Parathyroid adenoma (tissue), 2 donors: Measurements from ENCODE around the gene SH2D3A.
A peak's percentile ranks its signal among the peaks of the same experiment; 100 is the strongest.

ENCODE experiments used
- H2AFZ ChIP-seq: fragments of 300-600 bp; sonication (generic); one replicate; pipeline ENCODE4 v1.7.0; 2017; ENCODE audit warnings: antibody characterized with exemption, mild to moderate bottlenecking
- H3K27ac ChIP-seq: fragments of 300-600 bp; sonication (generic); one replicate; pipeline ENCODE4 v1.7.0; 2017
- H3K27me3 ChIP-seq: fragments of 300-600 bp; sonication (generic); one replicate; pipeline ENCODE4 v1.7.0; 2017; ENCODE audit warnings: low read length; ENCODE audit not compliant: control insufficient read depth, insufficient read depth
- H3K36me3 ChIP-seq: fragments of 300-600 bp; sonication (generic); one replicate; pipeline ENCODE4 v1.7.0; 2017; ENCODE audit warnings: low read length; ENCODE audit not compliant: control insufficient read depth, insufficient read depth
- H3K4me1 ChIP-seq: fragments of 300-600 bp; sonication (generic); one replicate; pipeline ENCODE4 v1.7.0; 2017; ENCODE audit warnings: control low read depth
- H3K4me2 ChIP-seq: fragments of 300-600 bp; sonication (generic); one replicate; pipeline ENCODE4 v1.7.0; 2017; ENCODE audit warnings: low read length
- H3K4me3 ChIP-seq: fragments of 300-600 bp; sonication (generic); one replicate; pipeline ENCODE4 v1.7.0; 2017; ENCODE audit warnings: low read depth, low read length
- H3K79me2 ChIP-seq: fragments of 300-600 bp; sonication (generic); one replicate; pipeline ENCODE4 v1.7.0; 2017; ENCODE audit warnings: control low read depth
- H3K9ac ChIP-seq: fragments of 300-600 bp; sonication (generic); one replicate; pipeline ENCODE4 v1.7.0; 2017; ENCODE audit warnings: mild to moderate bottlenecking
- H3K9me3 ChIP-seq: fragments of 300-600 bp; sonication (generic); one replicate; pipeline ENCODE4 v1.7.0; 2017; ENCODE audit warnings: low read length; ENCODE audit not compliant: control insufficient read depth
- TF ChIP-seq, protein P1 (sequence below): fragments of 300-600 bp; sonication (generic); IDR thresholded peaks from one replicate; pipeline ENCODE4 v1.7.0; 2017; ENCODE audit warnings: antibody characterized with exemption, mild to moderate bottlenecking
- donor health status: primary hyperparathyroidism.

The SH2D3A gene

DNA sequence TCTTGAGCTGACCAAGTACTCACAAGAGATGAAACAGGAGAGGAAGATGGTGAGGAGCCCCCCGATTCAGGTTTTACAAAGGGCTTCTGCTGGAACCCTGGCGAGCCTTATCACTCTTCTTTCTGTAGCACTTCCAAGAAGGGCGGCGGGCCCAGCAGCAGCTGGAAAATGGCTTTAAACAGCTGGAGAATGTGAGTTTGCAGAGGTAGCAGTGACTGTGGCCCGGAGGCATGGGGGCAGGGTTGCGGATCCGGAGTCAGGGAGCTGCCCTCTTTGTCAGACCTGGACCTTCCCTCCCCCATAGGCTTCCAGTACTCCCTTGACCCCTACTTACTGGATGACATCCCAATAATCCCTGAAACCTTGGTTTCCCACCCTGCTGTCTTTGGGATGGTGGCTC is 24.2 kb downstream of the SH2D3A start:
- TF ChIP-seq, protein P1, sequence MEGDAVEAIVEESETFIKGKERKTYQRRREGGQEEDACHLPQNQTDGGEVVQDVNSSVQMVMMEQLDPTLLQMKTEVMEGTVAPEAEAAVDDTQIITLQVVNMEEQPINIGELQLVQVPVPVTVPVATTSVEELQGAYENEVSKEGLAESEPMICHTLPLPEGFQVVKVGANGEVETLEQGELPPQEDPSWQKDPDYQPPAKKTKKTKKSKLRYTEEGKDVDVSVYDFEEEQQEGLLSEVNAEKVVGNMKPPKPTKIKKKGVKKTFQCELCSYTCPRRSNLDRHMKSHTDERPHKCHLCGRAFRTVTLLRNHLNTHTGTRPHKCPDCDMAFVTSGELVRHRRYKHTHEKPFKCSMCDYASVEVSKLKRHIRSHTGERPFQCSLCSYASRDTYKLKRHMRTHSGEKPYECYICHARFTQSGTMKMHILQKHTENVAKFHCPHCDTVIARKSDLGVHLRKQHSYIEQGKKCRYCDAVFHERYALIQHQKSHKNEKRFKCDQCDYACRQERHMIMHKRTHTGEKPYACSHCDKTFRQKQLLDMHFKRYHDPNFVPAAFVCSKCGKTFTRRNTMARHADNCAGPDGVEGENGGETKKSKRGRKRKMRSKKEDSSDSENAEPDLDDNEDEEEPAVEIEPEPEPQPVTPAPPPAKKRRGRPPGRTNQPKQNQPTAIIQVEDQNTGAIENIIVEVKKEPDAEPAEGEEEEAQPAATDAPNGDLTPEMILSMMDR = no peak
- peaks cover 22% of the 10 kb centered on the region for H3K4me1 ChIP-seq

DNA sequence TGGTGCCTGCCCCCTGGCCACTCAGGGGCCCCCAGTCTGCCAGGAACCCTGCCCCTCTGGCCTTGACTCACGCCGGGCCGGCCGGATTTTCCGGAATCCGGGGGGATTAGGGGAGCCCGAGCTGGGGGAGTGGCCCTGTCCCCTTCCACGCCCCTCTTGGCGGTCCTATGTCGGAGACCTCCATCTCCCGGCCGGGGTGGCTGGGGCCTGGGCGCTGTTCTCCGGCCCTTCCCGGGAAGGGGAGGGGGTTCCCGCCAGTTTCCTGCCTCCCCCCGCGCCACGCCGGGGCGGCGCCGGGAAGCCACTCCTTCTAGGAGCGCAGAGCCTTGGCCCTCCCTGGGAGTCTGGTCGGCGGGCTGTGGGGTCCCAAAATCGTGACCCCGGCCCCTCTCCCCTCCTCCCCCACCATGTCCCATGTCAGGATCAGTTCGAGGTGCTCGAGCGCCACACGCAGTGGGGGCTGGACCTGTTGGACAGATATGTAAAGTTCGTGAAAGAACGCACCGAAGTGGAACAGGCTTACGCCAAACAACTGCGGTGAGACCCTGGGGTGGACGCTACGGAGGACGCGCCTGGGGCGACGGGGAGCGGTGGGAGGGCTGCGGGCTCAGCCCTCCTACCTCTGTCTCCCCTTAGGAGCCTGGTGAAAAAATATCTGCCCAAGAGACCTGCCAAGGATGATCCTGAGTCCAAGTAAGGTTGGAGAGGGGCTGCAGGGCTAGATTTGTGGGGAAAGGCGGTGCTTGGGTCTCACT is 26.5 kb downstream of the SH2D3A start:
- H3K9me3 ChIP-seq = no peaks in the 10 kb centered on the region
- H3K4me1 ChIP-seq = peaks cover 28% of the 10 kb centered on the region
- no peaks in the 10 kb centered on the region for H3K27me3 ChIP-seq
- H3K79me2 ChIP-seq = no peaks in the 10 kb centered on the region
- H3K4me2 ChIP-seq = peak overlapping the region; percentile 97
- peak overlapping the region; percentile 56 for H3K9ac ChIP-seq
- H2AFZ ChIP-seq = peak overlapping the region; percentile 86
- TF ChIP-seq, protein P1 = no peak
- H3K27ac ChIP-seq = peak overlapping the region; percentile 59
- H3K4me3 ChIP-seq = peak overlapping the region; percentile 84
- no peaks in the 10 kb centered on the region for H3K36me3 ChIP-seq

More for the DNA sequence above, 24.2 kb downstream of the SH2D3A start:
- Histone ChIP-seq H3K9me3 (no peaks in the 10 kb centered on the region), H3K4me3 (no peak overlapping the region), H3K79me2 (peaks cover 2% of the 10 kb centered on the region), H2AFZ (no peak overlapping the region), H3K27me3 (no peaks in the 10 kb centered on the region), H3K27ac (no peak overlapping the region), H3K4me2 (no peak overlapping the region), H3K9ac (no peak overlapping the region), H3K36me3 (no peaks in the 10 kb centered on the region)

DNA sequence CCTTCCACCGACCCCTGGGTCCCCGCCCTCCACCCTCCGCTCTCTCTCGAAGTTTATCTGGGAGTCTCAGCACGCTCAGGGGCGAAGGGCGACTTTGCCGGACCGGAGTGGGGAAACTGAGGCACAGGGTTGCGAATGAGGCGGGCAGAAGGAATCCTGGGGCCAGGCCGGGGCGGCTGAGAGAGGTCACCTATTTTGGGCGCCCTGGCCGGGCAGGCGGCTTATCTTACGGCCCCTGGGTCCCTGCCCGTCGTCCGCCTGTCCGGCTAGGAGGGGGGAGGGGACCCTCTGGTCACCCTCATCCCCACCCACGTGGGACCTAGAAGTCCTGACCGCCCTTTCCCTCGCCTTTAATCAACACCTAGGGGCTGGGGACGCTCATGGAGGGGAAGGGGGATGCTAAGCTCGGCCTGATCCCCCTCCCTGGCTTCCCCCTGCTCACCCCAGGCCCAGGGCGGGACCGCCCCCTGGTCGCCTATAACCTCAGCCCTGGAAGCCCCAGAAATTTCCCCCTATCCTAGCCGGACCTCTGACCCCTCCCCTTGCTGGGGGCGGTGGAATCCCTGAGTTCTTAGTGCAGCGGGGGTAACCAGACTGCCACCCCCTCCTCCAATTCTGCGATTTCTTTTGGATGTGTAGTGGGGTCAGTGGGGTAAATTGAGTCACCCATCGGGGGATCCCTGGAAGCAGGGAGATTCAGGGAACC is 27.2 kb downstream of the SH2D3A start:
- H3K9me3 ChIP-seq = no peaks in the 10 kb centered on the region
- H3K36me3 ChIP-seq = no peaks in the 10 kb centered on the region
- peak overlapping the region; percentile 97 for H3K4me2 ChIP-seq
- peak overlapping the region; percentile 86 for H2AFZ ChIP-seq
- no peaks in the 10 kb centered on the region for H3K27me3 ChIP-seq
- peak overlapping the region; percentile 59 for H3K27ac ChIP-seq
- peak overlapping the region; percentile 56 for H3K9ac ChIP-seq
- peaks cover 23% of the 10 kb centered on the region for H3K4me1 ChIP-seq
- H3K79me2 ChIP-seq = no peaks in the 10 kb centered on the region
- TF ChIP-seq, protein P1 = no peak
- peak overlapping the region; percentile 84 for H3K4me3 ChIP-seq

DNA sequence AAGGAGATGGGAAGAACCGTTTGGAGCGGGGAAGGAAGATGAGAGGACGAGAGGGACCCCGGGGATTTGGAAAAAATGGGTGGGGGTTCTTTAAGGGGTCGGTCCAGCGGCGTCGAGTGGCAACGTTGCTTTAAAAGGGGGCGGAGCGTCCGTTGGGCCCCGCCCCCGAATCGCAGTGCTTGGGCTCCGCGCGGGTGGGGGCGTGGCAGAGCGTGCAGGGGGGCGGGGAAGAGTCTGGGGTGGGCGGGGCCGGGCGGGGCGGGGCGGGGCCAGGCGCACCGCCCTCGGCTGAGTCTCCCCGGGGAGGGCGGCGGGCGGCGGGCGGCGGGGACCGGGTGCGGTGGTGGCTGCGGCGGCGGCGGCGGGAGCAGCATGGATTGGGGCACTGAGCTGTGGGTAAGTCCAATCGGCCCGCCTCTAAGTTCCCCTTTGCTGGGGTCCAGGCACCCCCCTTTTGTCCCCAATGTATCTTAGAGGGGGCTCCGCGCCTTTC is 27.8 kb downstream of the SH2D3A start, which contains the start of gene TRIP10:
TSS of gene TRIP10 (plus strand) at position 291 of the 493 bp plus-strand sequence. CDS start at position 373, 82 bp downstream.
- TF ChIP-seq, protein P1 = no peak
- H3K4me1 ChIP-seq = peaks cover 19% of the 10 kb centered on the region
- no peaks in the 10 kb centered on the region for H3K79me2 ChIP-seq
- H3K27me3 ChIP-seq = no peaks in the 10 kb centered on the region
- H2AFZ ChIP-seq = peak within 1 kb of the TSS; percentile 87
- H3K9me3 ChIP-seq = no peaks in the 10 kb centered on the region
- peak within 1 kb of the TSS; percentile 84 for H3K4me3 ChIP-seq
- H3K9ac ChIP-seq = peak within 1 kb of the TSS; percentile 56
- H3K4me2 ChIP-seq = peak within 1 kb of the TSS; percentile 97
- peak within 1 kb of the TSS; percentile 83 for H3K27ac ChIP-seq
- H3K36me3 ChIP-seq = no peaks in the 10 kb centered on the region
